Ascending aorta (tissue), 2 donors: ENCODE results near the gene KCNQ1OT1. TPM values are rescaled to one million over a fixed set of nuclear protein-coding genes. Genes with fewer than 3 reads are reported as not detected.

Experiments
- DNase-seq, 2 donors: peaks; one replicate each; pipeline ENCODE4 v3.0.0-alpha.2; 2019; ENCODE audit warnings: low spot score in 2 of 2
- H3K27ac ChIP-seq, 2 donors: fragments of 200-600 bp; sonication (generic); one replicate each; pipeline ENCODE4 v1.5.1; 2016 to 2017; ENCODE audit warnings: mild to moderate bottlenecking in 1 of 2
- H3K27me3 ChIP-seq: fragments of 200-600 bp; sonication (generic); one replicate; pipeline ENCODE4 v1.5.1; 2017
- H3K36me3 ChIP-seq, 2 donors: fragments of 200-600 bp; sonication (generic); one replicate each; pipeline ENCODE4 v1.5.1; 2016
- H3K4me1 ChIP-seq, 2 donors: fragments of 200-600 bp; sonication (generic); one replicate each; pipeline ENCODE4 v1.5.1; 2016 to 2017; ENCODE audit warnings: mild to moderate bottlenecking in 1 of 2
- H3K4me3 ChIP-seq, 2 donors: fragments of 200-600 bp; sonication (generic); one replicate each; pipeline ENCODE4 v1.5.1; 2016 to 2017; ENCODE audit warnings: mild to moderate bottlenecking in 1 of 2
- H3K9me3 ChIP-seq, 2 donors: fragments of 200-600 bp; sonication (generic); one replicate each; pipeline ENCODE4 v1.5.1; 2016
- CTCF ChIP-seq, 3 experiments: fragments of 200-600 bp in 2 of 3; fragments of 450-650 bp in 1 of 3; sonication (generic) in 2 of 3; IDR thresholded peaks; one replicate each; pipeline ENCODE4 v1.5.1; 2016 to 2019; ENCODE audit warnings: antibody characterized with exemption in 3 of 3, mild to moderate bottlenecking in 1 of 3, moderate library complexity in 1 of 3
- intact Hi-C: fragments of 100-400 bp; cut with DNase I; formaldehyde crosslinking; loops from one replicate; pipeline ENCODE4 v1.15.1; 2023
- total RNA-seq: library from RNA; depleted of rRNA; stranded (reverse); fragments of >200 nt; gene quantifications from one replicate; pipeline ENCODE4 v1.1.0, GENCODE V29; 2016

The KCNQ1OT1 gene
- total RNA-seq, 1 donor from 2014 or later, result 1.5 TPM

GRCh38 chr11:2696455-2696854 lies 3.3 kb downstream of the KCNQ1OT1 start:
- DNase-seq, result no peak
- no peaks in the 10 kb centered on the region for H3K27me3 ChIP-seq
- no peaks in the 10 kb centered on the region for H3K9me3 ChIP-seq
- H3K27ac ChIP-seq, result no peak overlapping the region
- TF ChIP-seq CTCF (IDR thresholded peaks at IDR 0.05), result no peak
- H3K4me3 ChIP-seq, result no peak overlapping the region
- H3K4me1 ChIP-seq, result peaks cover 0 to 4% of the 10 kb centered on the region in 2 donors
- intact Hi-C loops, result no loop called here
- no peaks in the 10 kb centered on the region for H3K36me3 ChIP-seq

GRCh38 chr11:2694995-2695939 lies 4.5 kb downstream of the KCNQ1OT1 start:
- no peaks in the 10 kb centered on the region for H3K27me3 ChIP-seq
- no peak overlapping the region for H3K4me3 ChIP-seq
- no peaks in the 10 kb centered on the region for H3K9me3 ChIP-seq
- H3K27ac ChIP-seq, result no peak overlapping the region
- no peak for TF ChIP-seq CTCF (IDR thresholded peaks at IDR 0.05)
- no peak for DNase-seq
- H3K36me3 ChIP-seq, result no peaks in the 10 kb centered on the region
- H3K4me1 ChIP-seq, result no peaks in the 10 kb centered on the region
- intact Hi-C loops, result no loop called here

- Histone ChIP-seq H3K4me1 (no peaks in the 10 kb centered on the region), H3K27me3 (no peaks in the 10 kb centered on the region), H3K9me3 (no peaks in the 10 kb centered on the region), H3K4me3 (no peak overlapping the region), H3K36me3 (no peaks in the 10 kb centered on the region), H3K27ac (no peak overlapping the region)
- TF ChIP-seq CTCF (IDR thresholded peaks at IDR 0.05), result no peak
- DNase-seq, result no peak
- intact Hi-C loops, result no loop called here
These were observed 5.3 kb downstream of the KCNQ1OT1 start for GRCh38 chr11:2694495-2694894.

GRCh38 chr11:2693271-2694261 lies 6.2 kb downstream of the KCNQ1OT1 start:
- TF ChIP-seq CTCF (IDR thresholded peaks at IDR 0.05), result no peak
- Histone ChIP-seq H3K4me1 (no peaks in the 10 kb centered on the region), H3K9me3 (no peaks in the 10 kb centered on the region), H3K27me3 (no peaks in the 10 kb centered on the region), H3K36me3 (no peaks in the 10 kb centered on the region), H3K4me3 (no peak overlapping the region), H3K27ac (no peak overlapping the region)
- DNase-seq, result no peak
- intact Hi-C loops, result no loop called here

- no peak for TF ChIP-seq CTCF (IDR thresholded peaks at IDR 0.05)
- DNase-seq, result no peak
- H3K27ac ChIP-seq, result no peak overlapping the region
- no peaks in the 10 kb centered on the region for H3K4me1 ChIP-seq
- H3K27me3 ChIP-seq, result no peaks in the 10 kb centered on the region
- no peak overlapping the region for H3K4me3 ChIP-seq
- intact Hi-C loops, result no loop called here
- no peaks in the 10 kb centered on the region for H3K36me3 ChIP-seq
- no peaks in the 10 kb centered on the region for H3K9me3 ChIP-seq
These were observed 7.6 kb downstream of the KCNQ1OT1 start for GRCh38 chr11:2691991-2692875.
